GM19324 (cell line): ENCODE data around the gene RAPGEF2.
"Not testable (repeated sequence)": the region's sequence is repeated elsewhere in the genome, so short reads cannot be mapped to it uniquely, and the experiment has no call there.

ENCODE experiments used
- ATAC-seq: cut with Tn5 transposase; IDR thresholded peaks from one replicate; pipeline ENCODE4 v1.9.1; 2021; ENCODE audit warnings: mild to moderate bottlenecking, moderate library complexity; ENCODE audit not compliant: unreplicated experiment, low FRiP score

The RAPGEF2 gene

DNA sequence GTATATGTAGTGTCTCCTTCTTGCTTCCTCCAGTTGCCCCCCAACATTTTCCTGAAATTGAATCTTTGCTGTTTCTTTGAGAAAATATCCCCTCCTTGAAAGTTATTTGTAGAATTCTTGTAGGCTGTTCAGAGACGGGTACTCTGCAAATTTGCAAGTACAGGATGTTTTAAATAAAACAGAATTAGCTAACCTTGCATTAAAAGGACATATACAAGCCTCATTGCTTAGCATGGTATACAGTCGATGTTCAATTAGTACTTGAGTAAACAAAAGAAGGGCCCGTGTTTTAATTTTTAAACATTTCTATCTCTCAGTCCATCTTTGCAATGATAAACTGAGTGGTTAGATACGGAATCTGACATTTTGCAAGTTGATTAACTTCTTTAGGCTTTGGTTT is 50.8 kb downstream of the RAPGEF2 start:
- no peak for ATAC-seq

DNA sequence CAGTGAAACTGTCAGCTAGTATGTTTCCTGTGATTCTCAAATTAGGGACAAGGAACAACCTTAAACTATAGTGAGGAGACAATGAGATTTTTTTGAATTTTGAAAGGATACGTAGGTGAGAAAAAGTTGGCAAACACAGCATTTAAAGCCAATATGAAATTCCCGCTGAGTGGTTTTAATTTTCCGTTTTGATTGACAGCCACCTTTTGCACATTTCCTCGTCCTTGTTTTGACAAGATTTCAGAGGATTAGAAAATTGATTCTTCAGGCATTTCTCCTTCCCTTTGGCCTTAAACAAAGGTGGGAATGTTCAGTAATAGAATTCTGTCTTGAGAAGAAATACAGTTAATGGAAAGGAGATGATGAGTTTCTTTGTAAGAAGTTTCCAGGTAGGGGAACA is 52.2 kb downstream of the RAPGEF2 start:
- no peak for ATAC-seq

DNA sequence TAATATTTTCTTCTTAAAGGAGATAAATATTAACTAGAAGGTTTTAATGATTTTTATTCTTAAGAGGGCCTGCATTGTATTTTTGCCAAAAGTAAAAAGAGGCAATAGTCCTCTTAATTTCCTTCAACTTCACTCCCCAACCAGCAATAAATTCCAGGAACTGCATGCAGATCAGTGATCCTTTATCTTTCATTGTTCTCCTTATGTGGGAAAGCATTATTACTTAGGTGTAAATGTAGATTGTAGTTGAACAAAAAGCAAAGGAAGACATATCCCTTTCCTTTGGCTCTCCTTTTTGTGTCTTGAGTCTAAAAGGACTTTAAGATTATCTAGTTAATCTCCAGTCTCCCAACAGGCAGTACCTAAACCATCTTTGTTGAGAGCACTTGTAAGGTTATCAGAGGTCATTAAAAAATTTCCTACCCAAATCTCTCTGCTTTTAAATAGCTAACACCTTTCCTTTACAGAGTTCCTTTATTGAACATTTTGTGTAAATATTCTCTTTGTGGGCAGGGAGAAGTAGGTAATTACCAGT is 55.3 kb downstream of the RAPGEF2 start:
- no peak for ATAC-seq

DNA sequence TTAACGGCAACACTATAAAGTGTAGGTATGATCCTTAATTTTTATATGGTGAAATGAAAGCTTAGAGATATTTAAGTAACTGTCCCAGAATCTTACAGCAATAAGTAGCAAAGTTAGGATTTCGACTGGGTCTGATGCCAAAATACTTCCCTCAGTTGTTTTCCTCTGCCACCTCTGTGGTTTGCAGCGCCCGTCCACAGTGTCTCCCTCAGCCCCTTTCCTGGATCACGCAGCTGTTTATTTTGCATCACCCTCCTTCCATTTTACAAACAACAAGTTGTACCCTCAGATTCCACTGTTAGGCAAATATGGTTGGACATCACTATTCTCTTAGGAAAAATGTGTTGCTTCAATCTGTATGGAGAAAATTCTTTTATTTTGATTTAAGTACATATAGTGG is 56.1 kb downstream of the RAPGEF2 start:
- ATAC-seq, result no peak

DNA sequence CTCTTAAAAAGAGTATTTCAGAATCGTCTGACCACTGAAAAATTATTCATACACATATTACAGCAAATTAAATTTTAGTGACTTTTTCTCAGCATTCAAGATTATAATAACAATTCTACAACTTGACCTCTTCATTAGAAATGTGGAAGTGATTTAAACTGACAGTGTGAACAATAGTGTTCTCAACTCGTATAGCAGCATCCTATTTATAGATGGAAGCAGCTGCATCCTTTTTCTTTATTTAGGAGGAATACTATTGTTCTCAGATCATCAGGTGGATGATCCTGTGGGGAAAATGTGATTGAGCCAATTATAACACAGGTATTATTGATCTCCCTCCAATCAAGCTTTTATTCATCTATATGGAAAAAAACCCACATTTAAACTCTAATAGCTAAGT is 56.7 kb downstream of the RAPGEF2 start:
- no peak for ATAC-seq

DNA sequence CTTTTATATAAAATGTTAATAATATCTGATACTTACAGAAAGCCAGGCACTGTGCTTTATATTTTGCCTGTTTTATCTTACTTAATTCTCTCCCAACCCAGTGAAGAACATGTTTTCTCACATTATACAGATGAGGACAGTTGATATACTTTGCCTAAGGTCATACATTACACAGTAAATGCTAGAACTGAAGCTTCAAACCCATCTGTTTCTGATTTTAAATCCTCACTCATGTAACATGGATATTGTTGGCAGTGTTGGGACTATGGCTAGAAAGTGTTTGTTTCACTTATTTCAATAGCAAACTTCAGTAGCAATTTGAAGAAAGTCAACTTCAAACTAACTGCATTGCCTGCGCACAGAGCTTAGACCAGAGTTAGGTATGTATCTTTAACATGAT is 57.4 kb downstream of the RAPGEF2 start:
- no peak for ATAC-seq

DNA sequence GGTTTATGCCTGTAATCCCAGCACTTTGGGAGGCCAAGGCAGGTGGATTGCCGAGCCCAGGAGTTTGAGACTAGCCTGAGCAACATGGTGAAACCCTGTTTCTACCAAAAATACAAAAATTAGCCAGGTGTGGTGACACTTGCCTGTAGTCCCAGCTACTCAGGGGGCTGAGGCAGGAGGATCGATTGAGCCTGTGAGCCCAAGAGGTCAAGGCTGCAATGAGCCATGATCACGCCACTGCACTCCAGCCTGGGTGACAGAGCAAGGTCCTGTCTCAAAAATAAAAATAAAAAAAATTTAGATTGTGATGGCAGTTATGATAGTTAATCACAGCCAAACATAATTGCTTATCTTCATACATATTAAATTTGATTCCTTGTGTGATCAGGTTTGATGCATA is 58.6 kb downstream of the RAPGEF2 start:
- ATAC-seq, result not testable (repeated sequence)

DNA sequence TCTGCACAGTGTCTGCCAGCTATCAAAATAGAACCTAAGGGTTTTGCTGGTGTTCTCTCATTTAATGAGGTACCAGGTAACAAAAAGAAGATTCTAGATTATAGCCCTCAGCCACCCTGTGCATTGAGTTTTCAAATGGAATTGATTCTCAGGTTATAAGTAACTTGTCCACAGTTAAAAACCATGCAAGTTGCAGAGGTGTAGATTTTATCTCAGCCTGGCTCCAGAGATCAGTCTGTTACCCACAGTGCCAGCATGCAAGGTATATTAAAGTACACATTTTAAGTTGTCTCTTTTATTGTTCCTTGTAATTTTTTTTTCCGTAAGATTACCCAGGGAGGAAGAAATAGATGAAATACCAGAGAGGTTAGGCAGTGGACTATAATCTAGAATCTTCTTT is 59.7 kb downstream of the RAPGEF2 start:
- no peak for ATAC-seq

DNA sequence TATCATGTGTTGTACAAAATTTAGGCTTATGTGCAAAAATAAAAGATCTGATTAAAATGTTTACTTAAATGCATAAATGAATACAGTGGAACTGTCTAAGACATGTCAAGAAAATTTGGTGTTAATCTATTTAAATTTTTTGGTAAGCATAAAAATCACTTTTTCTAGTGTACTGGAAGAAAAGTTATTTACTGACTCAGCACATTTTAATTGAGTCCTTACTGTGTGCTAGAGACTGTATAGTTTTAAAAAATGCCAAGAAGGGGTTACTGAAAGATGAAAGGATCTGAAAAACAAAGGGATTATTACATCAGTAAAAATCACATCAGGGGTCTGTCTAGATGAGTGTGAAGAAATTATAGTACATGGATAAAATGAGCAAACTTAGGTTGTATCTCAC is 60.6 kb downstream of the RAPGEF2 start:
- no peak for ATAC-seq

DNA sequence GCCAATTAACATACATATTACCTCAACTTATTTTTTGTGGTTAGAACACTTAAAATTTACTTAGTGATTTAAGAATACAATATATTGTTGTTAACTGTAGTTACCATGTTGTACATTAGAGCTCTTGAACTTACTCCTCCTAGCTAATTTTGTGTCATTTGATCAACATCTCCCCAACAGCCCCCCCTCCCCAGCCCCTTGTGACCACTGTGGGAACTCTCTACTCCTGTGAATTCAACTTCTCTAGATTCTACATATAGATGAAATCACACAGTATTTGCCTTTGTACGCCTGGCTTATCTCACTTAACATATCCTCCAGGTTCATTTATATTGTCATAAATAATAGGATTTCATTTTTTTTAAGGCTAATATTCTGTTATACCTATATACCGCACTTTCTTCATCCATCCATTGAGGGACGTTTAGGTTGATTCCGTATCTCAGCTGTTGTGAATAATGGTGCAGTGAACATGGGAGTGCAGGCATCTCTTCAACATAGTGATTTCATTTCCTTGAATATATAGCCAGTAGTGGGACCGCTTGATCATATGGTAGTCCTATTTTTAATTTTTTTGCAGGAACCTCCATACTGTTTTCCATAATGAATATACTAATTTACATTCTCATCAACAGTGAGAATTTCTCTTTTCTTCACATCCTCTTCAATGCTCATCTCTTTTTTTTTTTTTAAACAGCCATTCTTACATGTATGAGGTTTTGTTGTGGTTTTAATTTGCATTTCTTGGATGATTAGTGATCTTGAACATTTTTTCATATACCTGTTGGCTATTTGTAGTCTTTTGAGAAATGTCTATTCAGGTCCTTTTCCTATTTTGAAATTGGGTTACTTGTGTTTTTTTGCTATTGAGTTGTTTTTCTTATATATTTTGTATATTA is 66.8 kb downstream of the RAPGEF2 start:
- no peak for ATAC-seq

DNA sequence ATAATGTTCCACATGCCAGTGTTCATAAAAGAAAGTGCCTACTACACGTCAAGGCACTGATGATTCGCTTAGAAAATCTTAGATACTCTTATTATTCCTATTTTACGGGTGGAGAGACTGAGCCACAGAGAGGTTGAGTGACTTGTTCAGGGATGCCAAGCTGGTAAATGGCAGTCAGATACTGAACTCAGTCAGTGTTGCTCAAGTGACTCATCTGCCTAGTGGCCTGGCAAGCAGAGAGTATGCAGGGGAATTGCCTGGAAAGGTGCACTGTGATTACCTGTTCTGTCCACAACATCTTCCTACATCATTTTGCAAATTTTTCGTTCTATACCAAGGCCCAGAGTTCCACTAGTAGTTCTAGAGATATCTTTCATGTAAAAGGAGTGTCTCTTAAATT is 68.4 kb downstream of the RAPGEF2 start:
- no peak for ATAC-seq

DNA sequence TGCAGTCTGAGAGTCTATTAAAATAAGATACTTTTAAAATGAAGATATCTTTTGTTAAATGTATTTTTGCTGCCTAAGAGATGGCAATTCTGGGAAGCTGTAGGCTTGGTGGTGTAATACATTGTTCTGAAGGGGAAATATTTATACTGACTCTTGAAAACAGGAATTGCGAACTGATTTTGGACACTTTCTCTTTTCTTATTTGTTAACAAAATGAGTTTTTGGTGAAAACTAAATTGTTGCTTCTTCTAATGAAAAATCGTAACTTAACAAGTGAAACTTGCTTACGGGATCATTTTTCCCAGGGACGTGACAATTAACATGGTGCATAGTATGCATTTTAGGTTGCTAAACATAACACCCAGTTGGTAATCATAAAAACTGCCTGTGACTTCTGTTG is 71.0 kb downstream of the RAPGEF2 start:
- ATAC-seq, result no peak

DNA sequence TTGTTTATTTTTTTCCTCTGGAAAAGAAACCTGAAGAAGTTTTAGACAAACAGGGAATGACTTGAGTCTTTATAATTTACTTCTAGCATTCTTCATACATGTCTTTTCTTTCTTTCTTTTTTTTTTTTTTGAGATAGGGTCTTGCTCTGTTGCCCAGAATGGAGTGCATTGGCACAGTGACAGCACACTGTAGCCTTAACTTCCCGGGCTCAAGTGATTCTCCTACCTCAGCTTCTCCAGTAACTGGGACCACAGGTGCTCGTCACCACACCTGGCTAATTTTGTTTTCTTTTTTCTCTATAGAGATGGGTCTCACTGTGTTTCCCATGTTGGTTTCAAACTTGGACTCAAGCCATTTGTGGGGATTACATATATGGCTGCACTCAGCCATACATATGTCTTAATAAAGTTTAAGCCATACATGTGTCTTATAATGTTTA is 71.8 kb downstream of the RAPGEF2 start:
- no peak for ATAC-seq

DNA sequence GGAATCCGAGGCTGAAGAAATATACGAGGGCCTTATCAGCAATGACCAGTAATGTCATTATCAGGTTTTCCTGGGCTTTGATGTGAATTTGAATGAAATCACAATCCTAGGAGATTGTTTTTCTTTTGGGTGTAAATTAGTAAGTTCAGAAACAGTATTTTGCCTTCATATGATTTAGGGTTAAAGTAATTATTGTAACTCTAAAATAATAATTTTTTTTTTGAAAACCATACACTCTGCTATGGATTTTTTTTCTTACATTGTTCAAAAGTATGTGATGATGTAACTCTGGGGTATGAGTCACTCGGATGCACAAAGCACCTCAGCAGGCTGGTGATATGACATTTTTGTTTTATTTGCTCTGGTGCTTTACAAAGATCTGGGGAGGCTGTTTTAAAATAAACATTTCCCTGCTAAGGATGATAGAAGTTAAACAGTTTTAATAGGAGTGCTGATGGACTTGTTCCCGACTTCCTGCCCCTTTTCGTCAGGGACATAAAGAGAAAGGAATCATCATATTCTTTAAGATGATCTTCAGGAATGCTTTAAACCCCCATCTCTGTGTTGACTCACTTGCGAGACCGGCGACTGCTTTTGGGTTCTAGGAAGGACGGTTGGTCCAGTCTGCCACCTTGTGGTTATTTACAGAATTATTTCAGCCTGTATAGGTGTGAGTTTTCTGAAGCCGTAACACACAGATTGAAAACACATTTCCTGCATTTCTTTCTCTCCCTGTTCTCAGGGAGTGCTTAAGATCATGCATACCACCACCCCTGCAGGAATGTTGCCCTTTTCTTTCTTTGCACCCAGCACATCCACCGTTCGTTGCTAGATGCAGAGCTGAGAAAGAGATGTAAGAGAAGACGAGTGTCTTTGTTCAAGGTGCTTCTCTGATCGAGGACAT is 72.5 kb downstream of the RAPGEF2 start:
- ATAC-seq, result peak; percentile 64

DNA sequence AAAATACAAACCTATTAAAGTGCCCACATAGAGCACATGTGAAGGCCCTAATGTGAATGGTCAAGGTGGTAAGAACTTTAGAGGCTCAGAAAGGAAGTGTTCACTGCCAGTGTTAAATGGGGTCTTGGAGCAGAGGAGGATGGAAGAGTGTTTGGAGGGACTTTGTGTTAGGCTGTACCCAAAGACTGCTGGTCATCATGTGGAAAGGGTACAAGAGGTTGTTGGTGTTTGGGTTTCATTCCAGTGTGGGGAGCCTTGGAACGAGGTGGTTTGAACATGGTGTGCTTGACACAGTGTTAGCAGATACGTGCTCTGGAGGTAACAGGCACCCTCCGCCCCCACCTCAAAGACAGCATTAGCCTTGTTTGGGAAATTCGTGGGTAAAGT is 73.1 kb downstream of the RAPGEF2 start:
- ATAC-seq, result peak; percentile 4

DNA sequence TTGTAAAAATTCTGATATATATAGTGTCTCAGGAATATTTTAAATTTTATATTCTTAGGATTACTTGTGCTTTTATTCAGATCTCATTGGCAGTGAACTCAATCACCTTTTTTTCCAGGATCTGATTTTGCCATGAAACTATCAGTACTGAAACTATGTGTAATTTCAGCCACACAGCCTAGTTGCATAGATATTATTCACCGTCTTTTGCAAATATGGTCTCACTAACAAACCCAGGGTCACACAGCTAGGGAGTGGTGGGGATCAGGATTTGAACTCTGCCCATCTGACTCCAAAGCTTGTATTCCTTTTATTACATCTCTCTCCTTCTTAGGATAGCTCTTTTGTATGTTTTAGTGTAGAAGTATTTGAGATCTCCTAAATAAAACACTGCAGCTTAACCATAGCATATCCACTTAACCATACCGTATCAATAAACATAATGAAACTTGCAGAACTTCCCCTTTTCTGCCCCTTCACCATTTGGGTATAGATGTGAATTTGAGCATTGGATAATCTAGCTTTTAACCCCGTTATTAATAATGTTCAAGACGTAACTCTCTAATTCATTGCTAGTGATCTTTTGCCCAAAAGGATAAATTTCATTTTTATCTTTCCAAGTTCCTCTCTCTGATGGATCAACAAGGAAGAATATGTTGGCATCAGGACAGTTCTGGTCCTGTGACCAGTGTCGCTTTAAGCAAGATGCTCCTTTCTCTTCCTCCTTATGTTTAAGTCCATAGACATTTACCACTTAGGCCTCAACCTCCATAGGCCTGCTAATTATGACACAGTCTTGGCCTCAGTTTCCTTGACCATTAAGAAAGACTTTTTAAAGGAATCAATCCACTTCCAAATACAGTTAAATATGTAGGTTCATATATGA is 74.6 kb downstream of the RAPGEF2 start:
- ATAC-seq, result no peak

DNA sequence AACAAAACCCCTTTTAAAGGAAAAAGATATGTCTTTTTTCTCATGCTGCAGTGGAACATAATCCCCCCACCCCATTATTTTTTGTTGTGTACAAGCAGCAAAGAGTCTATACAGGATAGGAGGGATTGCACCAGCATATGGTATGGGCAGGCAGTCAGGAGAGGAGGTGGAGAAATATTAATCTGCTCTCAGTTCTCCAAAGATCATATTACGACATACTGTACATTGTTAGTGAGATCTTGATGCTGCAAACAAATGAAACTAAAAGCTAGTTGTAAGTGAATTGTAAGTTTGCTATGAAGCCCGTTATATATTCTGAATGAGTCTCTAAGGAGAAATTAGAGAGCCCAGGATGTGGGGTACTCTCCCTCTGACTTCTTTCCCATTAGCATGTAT is 75.3 kb downstream of the RAPGEF2 start:
- ATAC-seq, result no peak

DNA sequence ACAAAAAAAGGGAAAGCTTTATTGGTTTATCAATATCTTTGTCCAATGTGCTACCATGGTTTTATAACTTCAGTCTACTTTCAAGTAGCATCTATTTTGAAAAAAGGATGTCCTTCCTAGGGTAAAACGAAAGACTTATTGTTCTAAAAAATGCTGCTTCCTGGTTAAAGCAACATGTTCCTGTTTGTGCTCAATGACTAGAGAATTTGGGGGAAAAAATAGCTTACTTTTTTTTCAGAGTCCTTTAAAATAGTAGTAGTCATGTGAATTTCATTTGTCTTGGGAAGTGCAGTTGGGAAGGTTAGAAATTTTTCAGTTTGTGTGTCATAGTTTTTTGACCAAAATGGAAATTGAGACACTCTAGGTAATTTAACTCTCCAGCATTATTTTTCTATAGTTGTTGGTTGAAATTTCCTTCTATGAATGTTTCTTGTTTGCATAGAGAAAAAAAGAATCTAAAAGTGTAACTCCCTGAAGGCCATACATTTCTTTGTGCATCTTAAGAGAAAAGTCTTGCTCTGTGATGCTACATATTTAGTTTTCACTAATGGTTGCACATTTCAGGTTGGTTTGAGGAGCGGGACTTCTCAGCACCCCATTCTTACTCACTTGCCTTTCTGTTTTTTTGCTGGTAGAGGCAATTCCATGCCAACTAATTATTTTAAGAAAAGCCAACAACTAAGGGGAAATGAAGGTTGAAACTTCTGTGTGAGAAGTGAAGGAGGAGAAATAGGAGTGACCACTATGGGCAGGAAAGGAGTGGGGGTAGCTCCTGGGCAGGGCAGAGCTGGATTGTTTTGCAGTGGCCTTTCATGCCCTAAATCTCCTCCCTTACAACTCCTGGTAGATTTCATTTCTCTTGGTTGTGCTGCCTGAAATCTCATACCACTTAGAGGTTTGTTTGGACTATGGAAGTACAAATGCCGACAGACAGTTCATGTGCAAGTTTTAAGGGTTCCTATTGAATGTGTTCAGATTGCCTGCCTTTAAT is 76.4 kb downstream of the RAPGEF2 start:
- no peak for ATAC-seq
